HG02588 (cell line): ENCODE results near the gene BCCIP.
A peak's percentile ranks its signal among the peaks of the same experiment; 100 is the strongest.

Experiments used
- ATAC-seq: cut with Tn5 transposase; IDR thresholded peaks from one replicate; pipeline ENCODE4 v1.9.1; 2021; ENCODE audit warnings: mild to moderate bottlenecking, moderate library complexity; ENCODE audit not compliant: unreplicated experiment

The BCCIP gene

DNA sequence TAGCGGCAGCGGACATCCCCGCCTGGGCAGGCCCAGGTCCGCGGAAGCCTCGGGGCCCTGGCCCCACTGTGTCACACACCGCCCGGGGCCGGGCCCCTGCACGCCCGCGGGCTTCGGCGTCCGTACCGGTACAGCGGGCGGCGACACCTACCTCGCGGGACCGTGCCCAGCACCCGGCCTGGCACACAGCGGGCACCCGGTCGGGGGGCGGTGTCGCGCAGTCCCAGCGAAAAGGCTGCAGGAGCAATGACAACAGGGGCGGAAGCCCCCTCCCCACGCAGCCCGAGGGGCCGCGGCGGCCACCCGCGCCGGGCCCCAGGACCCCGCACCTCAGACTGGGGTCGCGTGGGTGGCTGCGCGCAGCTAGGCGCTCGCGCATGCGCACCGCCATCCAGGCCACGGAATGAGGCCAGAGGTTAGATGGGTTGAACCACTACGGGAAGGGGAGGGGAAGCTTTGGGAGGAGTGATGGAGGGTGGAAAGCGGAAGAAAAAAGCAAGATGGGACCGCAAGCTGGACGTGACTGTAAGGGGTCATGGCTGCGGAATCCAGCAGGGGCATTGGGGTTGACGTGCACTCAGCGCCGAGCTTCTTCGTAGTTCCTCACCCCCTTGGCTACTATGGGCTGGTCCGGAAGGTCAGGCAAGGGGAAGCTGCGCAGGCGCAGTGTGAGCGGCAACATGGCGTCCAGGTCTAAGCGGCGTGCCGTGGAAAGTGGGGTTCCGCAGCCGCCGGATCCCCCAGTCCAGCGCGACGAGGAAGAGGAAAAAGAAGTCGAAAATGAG is at the start of gene BCCIP, which contains the start of gene UROS:
BCCIP (plus strand) TSS at position 669 of the 785 bp plus-strand sequence; CDS start at position 681, 12 bp downstream.
UROS (minus strand) TSS at position 381 of the 785 bp plus-strand sequence. CDS start 6,759 bp downstream, outside the sequence.
- peak; percentile 63 for ATAC-seq

GRCh38 chr10:125773687-125774543 is 49.4 kb upstream of the BCCIP start:
- ATAC-seq = no peak

GRCh38 chr10:125774581-125775191 is 48.7 kb upstream of the BCCIP start:
- ATAC-seq = no peak

- no peak for ATAC-seq
These were observed 47.7 kb upstream of the BCCIP start, which contains the start of gene MMP21 for GRCh38 chr10:125775491-125776106. Gene MMP21, minus strand, starts transcription at chr10:125775821. Its CDS starts 0 bp downstream, at chr10:125775821.

- no peak for ATAC-seq
These were observed 45.5 kb upstream of the BCCIP start for GRCh38 chr10:125777806-125778205.

- no peak for ATAC-seq
These were observed 44.8 kb upstream of the BCCIP start for GRCh38 chr10:125778556-125778955.

DNA sequence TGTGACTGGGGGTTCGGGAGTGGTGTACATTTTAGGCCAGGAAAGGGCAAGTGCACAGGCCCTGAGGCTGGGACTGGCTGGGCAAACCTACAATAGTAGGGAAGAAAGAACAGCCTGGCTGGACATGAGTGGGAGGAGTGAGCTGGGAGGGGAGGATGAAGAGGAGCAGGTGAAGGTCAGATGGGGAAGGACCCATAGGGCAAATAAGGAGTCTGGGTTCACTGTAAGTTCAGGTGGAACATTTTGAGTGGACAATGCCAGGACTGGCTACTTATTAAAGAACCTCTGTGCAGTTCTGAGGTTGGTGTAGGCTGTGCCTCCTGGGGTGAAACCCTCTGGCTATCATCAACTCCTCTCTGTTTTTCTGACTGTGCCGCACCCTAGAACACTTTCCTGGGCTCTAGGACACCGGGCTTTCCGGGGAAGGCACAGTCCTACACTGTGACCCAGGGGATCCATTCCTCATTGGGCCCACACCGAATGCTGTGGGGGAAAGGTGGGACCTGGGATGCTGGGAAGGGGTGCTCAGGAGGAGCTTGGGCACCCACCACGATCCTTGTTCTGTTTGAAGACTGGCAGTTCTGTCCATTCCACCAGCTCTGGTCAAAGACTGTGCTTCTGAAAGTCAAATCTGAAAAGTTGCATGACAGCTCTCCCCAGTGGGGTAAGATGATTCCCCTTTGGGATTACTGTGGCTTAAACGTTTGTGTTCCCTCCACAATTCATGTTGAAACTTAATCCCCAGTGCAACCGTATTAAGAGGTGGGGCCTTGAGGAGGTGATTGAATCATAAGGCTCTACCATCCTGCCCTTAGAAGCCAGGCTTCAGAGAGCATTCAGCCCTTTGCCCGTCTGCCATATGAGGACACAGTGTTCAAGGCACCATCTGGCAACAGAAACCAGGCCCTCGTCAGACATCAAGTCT is 43.7 kb upstream of the BCCIP start:
- no peak for ATAC-seq

GRCh38 chr10:125781374-125781773 is 42.0 kb upstream of the BCCIP start:
- ATAC-seq = no peak

DNA sequence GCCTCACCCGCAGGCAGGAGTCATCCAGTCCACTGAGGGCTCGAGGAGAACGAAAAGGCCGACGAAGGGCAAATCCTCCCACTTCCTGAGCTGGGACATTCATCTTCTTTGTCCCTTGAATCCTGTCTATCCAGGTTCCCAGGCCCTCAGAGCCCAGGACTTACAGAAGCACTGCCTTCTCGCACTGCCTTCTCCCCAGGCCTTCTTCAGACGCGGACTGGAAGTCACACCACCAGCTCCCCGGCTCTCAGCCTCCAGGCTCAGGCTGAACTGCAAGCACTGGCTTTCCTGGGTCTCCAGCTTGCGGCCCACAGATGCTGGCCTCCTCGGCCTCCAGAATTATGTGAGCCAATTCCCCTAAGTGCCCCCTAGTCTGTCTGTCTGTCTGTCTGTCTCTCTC is 41.3 kb upstream of the BCCIP start:
- ATAC-seq = no peak

DNA sequence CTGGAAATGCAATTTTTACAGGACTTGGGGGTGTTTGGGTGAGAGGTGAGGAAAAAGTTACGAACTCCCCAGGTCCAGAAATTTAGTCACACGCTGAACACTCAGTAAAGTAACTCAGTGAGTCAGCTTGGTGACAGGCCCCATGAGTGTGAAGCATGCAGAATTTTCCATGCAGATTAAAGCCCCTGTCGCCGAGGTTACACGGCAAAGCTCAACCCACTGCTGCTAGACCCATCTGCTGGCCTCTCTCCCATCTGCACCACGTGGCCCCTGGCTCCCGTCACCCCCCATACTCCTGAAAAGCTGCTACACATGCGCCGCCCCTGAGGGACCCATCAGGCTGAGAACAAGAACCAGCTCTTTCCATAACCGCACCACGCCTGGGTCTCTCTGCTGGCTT is 40.7 kb upstream of the BCCIP start:
- ATAC-seq = no peak

- ATAC-seq = no peak
These were observed 39.9 kb upstream of the BCCIP start for GRCh38 chr10:125783408-125783807.

DNA sequence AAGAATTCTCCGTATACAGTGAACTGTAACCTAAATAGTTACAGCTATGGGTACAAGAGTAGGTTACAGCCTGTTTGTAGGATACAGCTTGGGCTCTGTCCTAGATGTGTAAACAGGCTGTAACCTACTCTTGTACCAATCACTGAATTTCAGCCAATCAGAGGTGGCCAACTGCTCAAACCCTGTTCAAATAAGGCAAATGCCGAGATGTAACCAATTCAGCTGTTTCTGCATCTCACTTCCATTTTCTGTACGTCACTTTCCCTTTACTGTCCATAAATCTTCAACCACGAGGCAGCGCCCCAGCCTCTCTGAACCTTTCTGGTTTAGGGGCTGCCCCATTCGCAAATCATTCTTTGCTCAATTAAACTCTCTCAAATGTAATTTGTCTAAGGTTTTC is 39.4 kb upstream of the BCCIP start:
- peak; percentile 80 for ATAC-seq

- ATAC-seq = no peak
These were observed 37.6 kb upstream of the BCCIP start for GRCh38 chr10:125785791-125786190.

DNA sequence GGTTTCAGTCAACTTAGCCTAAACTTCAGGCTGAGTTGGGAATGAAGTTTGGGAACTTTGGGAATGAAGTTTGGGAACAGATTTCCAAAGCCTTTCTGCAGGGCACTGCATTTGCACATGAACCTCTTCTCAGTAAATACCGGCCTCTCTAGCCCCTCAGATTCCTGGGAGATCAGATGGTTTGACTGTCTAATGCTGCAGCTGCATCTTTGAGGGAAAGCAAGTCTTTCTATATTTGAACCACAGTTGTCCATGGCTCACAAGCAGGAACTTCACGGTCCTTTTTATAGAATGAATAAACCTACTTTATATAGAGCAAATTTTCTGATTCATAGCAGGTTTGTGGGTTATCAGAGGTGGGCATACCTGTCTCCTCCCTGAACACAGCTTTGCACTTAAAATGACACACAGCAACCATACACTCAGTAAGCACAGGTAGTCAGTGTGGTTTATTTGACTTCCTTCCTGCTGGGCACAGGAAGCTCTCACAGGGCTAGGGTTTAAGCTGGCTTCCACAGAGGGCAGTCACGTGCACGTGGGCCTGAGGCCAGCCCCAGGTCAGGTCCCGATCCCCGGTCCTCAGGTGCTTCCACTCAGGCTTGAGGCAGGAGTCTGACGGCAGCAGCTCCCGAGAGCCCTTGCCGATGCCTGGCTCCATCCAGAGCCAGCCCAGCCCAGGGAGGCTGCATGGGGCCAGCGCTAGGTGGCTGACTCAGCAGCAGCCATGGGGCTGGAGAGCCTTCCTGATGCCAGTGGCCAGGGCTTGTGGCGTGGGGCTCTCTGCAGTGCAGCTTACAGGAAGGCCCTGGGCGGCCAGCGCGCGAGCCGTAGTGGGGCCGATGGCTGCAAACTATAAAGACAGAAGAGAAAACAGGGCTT is 35.0 kb upstream of the BCCIP start:
- ATAC-seq = no peak

DNA sequence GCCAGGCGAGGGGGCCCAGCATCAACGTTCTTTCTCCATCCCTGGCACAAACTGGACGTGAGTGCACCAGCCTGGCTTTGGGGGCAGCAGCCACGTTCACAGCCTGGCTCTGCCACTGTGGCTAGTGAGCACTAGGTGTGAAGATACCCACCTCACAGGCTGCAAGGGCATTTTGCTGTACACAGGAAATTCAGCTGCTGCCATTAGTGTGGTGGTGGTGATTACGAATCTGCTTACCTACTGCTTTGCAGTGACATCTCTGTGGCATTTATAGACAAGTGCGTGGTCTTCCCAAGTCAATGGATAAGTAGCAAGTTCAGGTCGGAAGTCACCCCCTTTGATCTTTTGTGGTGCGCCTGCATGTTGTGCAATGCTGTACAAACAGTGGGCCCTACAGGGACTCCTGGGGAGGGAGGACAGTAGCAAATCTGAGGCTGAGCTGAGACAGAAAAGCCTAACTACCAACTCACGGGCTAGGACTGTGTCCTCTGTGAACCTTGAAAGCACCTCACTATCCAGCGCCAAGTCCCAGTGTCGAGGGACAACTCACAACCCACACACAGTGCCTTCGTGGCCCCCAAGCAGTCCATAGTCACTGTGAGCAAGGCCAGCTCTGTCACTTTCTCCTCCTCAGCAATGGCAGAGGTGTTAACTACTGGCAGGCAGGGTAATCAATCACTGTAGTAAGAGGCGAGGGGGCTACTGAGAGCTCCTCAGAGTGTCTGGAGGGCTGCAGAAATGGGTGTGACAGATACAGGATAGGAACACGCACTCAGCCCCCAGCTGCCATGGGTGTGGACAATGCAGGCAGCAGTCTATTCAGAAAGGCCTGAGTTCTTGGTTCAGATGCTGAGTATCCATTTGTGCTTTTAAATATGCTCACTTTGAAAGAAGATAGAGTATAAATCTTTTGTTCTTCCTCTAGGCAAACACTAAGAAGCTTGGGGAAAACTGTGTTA is 30.7 kb upstream of the BCCIP start:
- ATAC-seq = no peak

DNA sequence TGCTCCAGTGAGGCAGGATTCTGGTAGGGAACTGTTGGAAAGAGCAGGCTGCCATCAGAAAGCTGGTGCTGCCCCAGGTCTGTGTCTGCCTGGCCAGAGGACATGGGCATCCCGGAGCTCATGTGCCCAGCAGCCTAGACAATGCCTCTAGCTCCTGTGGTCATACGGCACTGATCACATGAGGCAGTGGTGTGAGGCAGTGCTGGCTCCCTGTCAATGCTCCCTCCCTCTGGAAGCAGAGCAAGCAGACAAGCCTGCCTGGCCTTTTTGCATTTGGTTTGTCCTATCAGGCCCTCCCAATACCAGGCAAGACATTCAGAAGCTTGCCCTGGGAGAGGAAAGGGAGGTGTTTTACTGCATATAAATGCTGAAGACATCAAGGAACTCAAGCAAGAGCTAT is 28.2 kb upstream of the BCCIP start:
- no peak for ATAC-seq

GRCh38 chr10:125795637-125796190 is 27.6 kb upstream of the BCCIP start:
- no peak for ATAC-seq
